Measurements from ENCODE around the gene DCUN1D2.
"Not testable (repeated sequence)": the region's sequence is repeated elsewhere in the genome, so short reads cannot be mapped to it uniquely, and the experiment has no call there.

DCUN1D2 gene

GRCh38 chr13:113442354-113442984 is 48.0 kb downstream of the DCUN1D2 start:
- FAIRE-seq, result no peak

- no peak for FAIRE-seq
Measured at GRCh38 chr13:113441661-113442060, 48.9 kb downstream of the DCUN1D2 start.

- FAIRE-seq, result no peak
Measured at GRCh38 chr13:113437408-113438010, 53.0 kb downstream of the DCUN1D2 start.

GRCh38 chr13:113436866-113437265 is 53.6 kb downstream of the DCUN1D2 start:
- not testable (repeated sequence) for FAIRE-seq

- FAIRE-seq, result not testable (repeated sequence)
Measured at GRCh38 chr13:113435907-113436306, 54.6 kb downstream of the DCUN1D2 start.

GRCh38 chr13:113433391-113433916 is 57.1 kb downstream of the DCUN1D2 start:
- no peak for FAIRE-seq

- no peak for FAIRE-seq
Measured at GRCh38 chr13:113432506-113433270, 57.8 kb downstream of the DCUN1D2 start.

- no peak for FAIRE-seq
Measured at GRCh38 chr13:113431171-113431570, 59.3 kb downstream of the DCUN1D2 start.

- FAIRE-seq, result no peak
Measured at GRCh38 chr13:113430378-113431110, 60.0 kb downstream of the DCUN1D2 start.

GRCh38 chr13:113429608-113429985 is 60.9 kb downstream of the DCUN1D2 start:
- FAIRE-seq, result no peak

- no peak for FAIRE-seq
Measured at GRCh38 chr13:113428871-113429607, 61.5 kb downstream of the DCUN1D2 start.

GRCh38 chr13:113428469-113428865 is 62.0 kb downstream of the DCUN1D2 start:
- FAIRE-seq, result no peak

- no peak for FAIRE-seq
Measured at GRCh38 chr13:113427562-113428468, 62.7 kb downstream of the DCUN1D2 start.

GRCh38 chr13:113426591-113426986 is 63.9 kb downstream of the DCUN1D2 start:
- FAIRE-seq, result no peak

GRCh38 chr13:113425941-113426590 is 64.4 kb downstream of the DCUN1D2 start:
- FAIRE-seq, result no peak

GRCh38 chr13:113423520-113424163 is 66.9 kb downstream of the DCUN1D2 start:
- FAIRE-seq, result no peak

- no peak for FAIRE-seq
Measured at GRCh38 chr13:113422807-113423519, 67.5 kb downstream of the DCUN1D2 start.

- no peak for FAIRE-seq
Measured at GRCh38 chr13:113421673-113422270, 68.7 kb downstream of the DCUN1D2 start.
